ENCODE measurements around the gene TMEM138. TPM values are rescaled to one million over a fixed set of nuclear protein-coding genes. Genes with fewer than 3 reads are reported as not detected.

TMEM138 gene
- total and polyA plus RNA-seq, 2 of the 4 experiments (the other 2 are of a cell fraction) = 16.8 to 53.2 TPM

DNA sequence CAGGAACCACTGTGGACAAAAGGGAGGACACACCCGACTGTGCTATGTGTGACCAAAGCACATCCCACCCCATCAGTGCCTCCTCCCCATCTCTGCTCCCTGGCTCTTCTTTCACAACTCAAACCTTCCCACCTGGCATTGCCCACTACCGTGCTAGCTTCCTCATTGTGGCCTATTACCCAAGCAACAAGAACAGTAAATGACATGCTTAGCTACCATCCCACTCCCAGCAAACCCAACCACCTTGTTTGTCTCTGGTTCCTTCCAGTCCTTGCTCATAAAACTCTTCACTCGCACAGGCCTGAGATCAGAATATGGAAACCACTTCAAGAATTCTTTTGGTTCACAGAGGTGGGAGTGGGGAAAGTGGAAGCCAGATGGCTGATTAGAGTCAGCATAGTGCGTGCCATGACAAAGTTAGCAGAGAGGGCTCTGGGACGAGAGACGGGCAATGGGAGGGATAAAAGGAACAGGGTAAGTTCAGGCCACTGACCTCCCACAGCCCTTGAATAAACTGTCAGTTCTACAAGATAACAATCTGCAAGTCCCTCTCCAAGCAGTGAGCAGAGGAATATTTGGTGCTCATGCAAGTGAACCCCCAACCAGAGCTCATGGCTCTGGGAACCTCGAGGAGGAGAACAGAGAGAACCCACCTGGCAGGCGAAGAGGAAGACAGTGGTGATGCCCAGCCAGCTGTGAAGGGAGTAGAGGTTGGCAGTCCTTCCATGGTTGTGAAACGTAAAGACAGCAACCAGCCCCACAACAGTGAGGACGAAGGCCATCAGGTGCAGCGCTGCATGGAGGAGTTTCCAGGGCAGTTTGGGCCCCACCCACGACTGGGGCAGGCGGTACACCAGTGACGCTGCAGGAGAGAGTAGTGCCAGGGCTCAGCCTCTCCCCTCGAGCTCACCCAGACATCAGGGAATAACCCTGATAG lies 8.8 kb upstream of the TMEM138 start:
- no peak overlapping the region for H3K9ac ChIP-seq (ENCODE audit: low read depth, low read length)
- H3K4me3 ChIP-seq (ENCODE audit: insufficient read depth, low read depth, low read length) = no peak overlapping the region
- no peak overlapping the region for H2BK120ac ChIP-seq (ENCODE audit: low read depth, low read length)
- no peak overlapping the region for H2AK5ac ChIP-seq (ENCODE audit: low read depth, low read length)
- no peak for ATAC-seq (ENCODE audit: low read depth)
- H3K27me3 ChIP-seq (ENCODE audit: control insufficient read depth, insufficient read depth, low read length) = no peaks in the 10 kb centered on the region
- no peak overlapping the region for H4K5ac ChIP-seq (ENCODE audit: low read depth, low read length)
- CTCF ChIA-PET = no interaction called here
- H3K23ac ChIP-seq (ENCODE audit: low read depth, low read length) = no peak overlapping the region
- H3K14ac ChIP-seq (replicated peaks; ENCODE audit: low read depth, low read length) = no peak overlapping the region
- H2BK5ac ChIP-seq (ENCODE audit: low read depth, low read length, poor library complexity, severe bottlenecking) = no peak overlapping the region
- H3K27ac ChIP-seq (ENCODE audit: insufficient read depth, low read length) = no peak overlapping the region
- peaks cover 9% of the 10 kb centered on the region for H3K9me1 ChIP-seq (ENCODE audit: insufficient read depth, low read length)
- no peaks in the 10 kb centered on the region for H4K20me1 ChIP-seq (ENCODE audit: insufficient read depth, low read length)
- H3K4me1 ChIP-seq (ENCODE audit: control insufficient read depth, insufficient read depth, low read length) = no peaks in the 10 kb centered on the region
- POLR2A ChIA-PET (ENCODE audit: unreplicated experiment) = no interaction called here
- DNase-seq = no peak
- intact Hi-C loops (cut with micrococcal nuclease) = no loop called here
- H3K36me3 ChIP-seq (ENCODE audit: control insufficient read depth, insufficient read depth, low read length) = peaks cover 45% of the 10 kb centered on the region
- BruUV-seq (replicated peaks) = no TSS peak
- H4K91ac ChIP-seq (ENCODE audit: insufficient read depth, low read depth, low read length) = no peak overlapping the region
- H2BK20ac ChIP-seq (ENCODE audit: low read depth, low read length) = no peak overlapping the region
- no peak overlapping the region for H3K56ac ChIP-seq (ENCODE audit: extremely low read depth, insufficient read depth, low read length)
- in situ Hi-C loops (cut with MboI; ENCODE audit: low sequenced_read_pairs) = no loop called here
- no peak overlapping the region for H3K18ac ChIP-seq (ENCODE audit: low read depth, low read length)
- dilution Hi-C loops (cut with HindIII; ENCODE audit: low sequenced_read_pairs, unreplicated experiment) = no loop called here
- no peak overlapping the region for H2AFZ ChIP-seq (replicated peaks; ENCODE audit: low read length, poor library complexity)
- H3K79me1 ChIP-seq (ENCODE audit: low read depth in 1 of 2, low read length in 2 of 2) = peaks cover 7 to 11% of the 10 kb centered on the region in 2 experiments; a peak in 3 of 4 replicates
- H2AK9ac ChIP-seq (replicated peaks; ENCODE audit: low read depth, low read length, poor library complexity) = peak overlapping the region; percentile 3
- WGBS, 2 experiments (ENCODE audit: extremely low coverage in 2 of 2, insufficient read length in 1 of 2) = 90% methylated on average over 3 of the region's 15 CpGs; no CpG with 5 or more reads in 1 of the 2 experiments
- no peak overlapping the region for H3K4me2 ChIP-seq (ENCODE audit: low read depth, low read length)
- no peak overlapping the region for H3K4ac ChIP-seq (ENCODE audit: low read depth, low read length)
- no peaks in the 10 kb centered on the region for H3K9me3 ChIP-seq (ENCODE audit: control insufficient read depth, insufficient read depth, low read length)
- H2BK15ac ChIP-seq (ENCODE audit: low read depth, low read length) = no peak overlapping the region
- no peak overlapping the region for H4K8ac ChIP-seq (ENCODE audit: low read depth in 2 of 2, low read length in 2 of 2)
- TF ChIP-seq CEBPB (IDR thresholded peaks at IDR 0.05; ENCODE audit: low read depth, low read length) (no peak), MAFK (IDR thresholded peaks at IDR 0.05; ENCODE audit: low read depth, low read length) (no peak), RCOR1 (IDR thresholded peaks at IDR 0.05; ENCODE audit: insufficient replicate concordance, low read length) (no peak), MAZ (IDR thresholded peaks at IDR 0.05; ENCODE audit: borderline replicate concordance, low read depth, low read length) (no peak), BHLHE40 (IDR thresholded peaks at IDR 0.05; ENCODE audit: low read depth, low read length) (no peak), RAD21 (IDR thresholded peaks at IDR 0.05; ENCODE audit: low read length) (no peak), NFE2L2 (IDR thresholded peaks at IDR 0.05; ENCODE audit: low read depth, low read length) (no peak), POLR2A (IDR thresholded peaks at IDR 0.05; ENCODE audit: low read depth, low read length) (no peak), CHD1 (IDR thresholded peaks at IDR 0.05; ENCODE audit: low read depth, low read length) (no peak), SMC3 (IDR thresholded peaks at IDR 0.05; ENCODE audit: low read depth, low read length) (no peak), FOS (IDR thresholded peaks at IDR 0.05; ENCODE audit: low read depth, low read length) (no peak), RFX5 (IDR thresholded peaks at IDR 0.05; ENCODE audit: low read depth, low read length) (no peak), MXI1 (IDR thresholded peaks at IDR 0.05; ENCODE audit: borderline replicate concordance, low read depth, low read length) (no peak)
- TF ChIP-seq, protein P1, sequence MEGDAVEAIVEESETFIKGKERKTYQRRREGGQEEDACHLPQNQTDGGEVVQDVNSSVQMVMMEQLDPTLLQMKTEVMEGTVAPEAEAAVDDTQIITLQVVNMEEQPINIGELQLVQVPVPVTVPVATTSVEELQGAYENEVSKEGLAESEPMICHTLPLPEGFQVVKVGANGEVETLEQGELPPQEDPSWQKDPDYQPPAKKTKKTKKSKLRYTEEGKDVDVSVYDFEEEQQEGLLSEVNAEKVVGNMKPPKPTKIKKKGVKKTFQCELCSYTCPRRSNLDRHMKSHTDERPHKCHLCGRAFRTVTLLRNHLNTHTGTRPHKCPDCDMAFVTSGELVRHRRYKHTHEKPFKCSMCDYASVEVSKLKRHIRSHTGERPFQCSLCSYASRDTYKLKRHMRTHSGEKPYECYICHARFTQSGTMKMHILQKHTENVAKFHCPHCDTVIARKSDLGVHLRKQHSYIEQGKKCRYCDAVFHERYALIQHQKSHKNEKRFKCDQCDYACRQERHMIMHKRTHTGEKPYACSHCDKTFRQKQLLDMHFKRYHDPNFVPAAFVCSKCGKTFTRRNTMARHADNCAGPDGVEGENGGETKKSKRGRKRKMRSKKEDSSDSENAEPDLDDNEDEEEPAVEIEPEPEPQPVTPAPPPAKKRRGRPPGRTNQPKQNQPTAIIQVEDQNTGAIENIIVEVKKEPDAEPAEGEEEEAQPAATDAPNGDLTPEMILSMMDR (conservative IDR thresholded peaks at IDR 0.05; ENCODE audit: low read depth, low read length) = no peak
- TF ChIP-seq, protein P2, sequence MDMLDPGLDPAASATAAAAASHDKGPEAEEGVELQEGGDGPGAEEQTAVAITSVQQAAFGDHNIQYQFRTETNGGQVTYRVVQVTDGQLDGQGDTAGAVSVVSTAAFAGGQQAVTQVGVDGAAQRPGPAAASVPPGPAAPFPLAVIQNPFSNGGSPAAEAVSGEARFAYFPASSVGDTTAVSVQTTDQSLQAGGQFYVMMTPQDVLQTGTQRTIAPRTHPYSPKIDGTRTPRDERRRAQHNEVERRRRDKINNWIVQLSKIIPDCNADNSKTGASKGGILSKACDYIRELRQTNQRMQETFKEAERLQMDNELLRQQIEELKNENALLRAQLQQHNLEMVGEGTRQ (IDR thresholded peaks at IDR 0.05; ENCODE audit: low read depth, low read length) = no peak

Data from IMR-90 (cell line).